Endometrial microvascular endothelial cells (primary cell): ENCODE results near the gene ALX3. TPM values are rescaled to one million over a fixed set of nuclear protein-coding genes. Genes with fewer than 3 reads are reported as not detected.

ENCODE experiments used
- in situ Hi-C: cut with HindIII; loops from 2 replicates; pipeline ENCODE4 v1.10.0; 2017; ENCODE audit warnings: low sequenced_read_pairs, low pct_unique_long_range_greater_than_20kb; ENCODE audit errors: inconsistent ontology term
- total RNA-seq: library from RNA; depleted of rRNA; stranded (reverse); fragments of >200 nt; gene quantifications from one replicate; pipeline ENCODE4 v1.2.3, GENCODE V29; 2015; ENCODE audit errors: inconsistent ontology term

The ALX3 gene
- not detected for total RNA-seq

- in situ Hi-C loops: no loop called here
These were observed at the start of gene ALX3 for GRCh38 chr1:110070671-110071242. Gene ALX3, minus strand, starts transcription at chr1:110070672. Its CDS starts 60 bp downstream, at chr1:110070612.

- in situ Hi-C loops: no loop called here
These were observed 49.4 kb upstream of the ALX3 start for GRCh38 chr1:110119843-110120242.

GRCh38 chr1:110118636-110119396, 48.3 kb upstream of the ALX3 start:
- in situ Hi-C loops: no loop called here

GRCh38 chr1:110114784-110115183, 44.3 kb upstream of the ALX3 start:
- in situ Hi-C loops: no loop called here

- in situ Hi-C loops: no loop called here
These were observed 43.7 kb upstream of the ALX3 start for GRCh38 chr1:110114173-110114572.

GRCh38 chr1:110113551-110113950, 43.1 kb upstream of the ALX3 start:
- in situ Hi-C loops: no loop called here

- in situ Hi-C loops: no loop called here
These were observed 42.2 kb upstream of the ALX3 start for GRCh38 chr1:110112656-110113055.

GRCh38 chr1:110112143-110112542, 41.7 kb upstream of the ALX3 start, which contains the start of gene UBL4B:
Gene UBL4B, plus strand, starts transcription at chr1:110112443. Its CDS starts 92 bp downstream, at chr1:110112535.
- in situ Hi-C loops: no loop called here

- in situ Hi-C loops: no loop called here
These were observed 40.6 kb upstream of the ALX3 start for GRCh38 chr1:110111081-110111480.

- in situ Hi-C loops: no loop called here
These were observed 37.5 kb upstream of the ALX3 start for GRCh38 chr1:110107867-110108469.

- in situ Hi-C loops: no loop called here
These were observed 35.8 kb upstream of the ALX3 start for GRCh38 chr1:110106013-110106941.

GRCh38 chr1:110102081-110102480, 31.6 kb upstream of the ALX3 start:
- in situ Hi-C loops: no loop called here

- in situ Hi-C loops: no loop called here
These were observed 29.9 kb upstream of the ALX3 start for GRCh38 chr1:110100335-110100734.

GRCh38 chr1:110098222-110099026, 28.0 kb upstream of the ALX3 start:
- in situ Hi-C loops: no loop called here

GRCh38 chr1:110097507-110098221, 27.2 kb upstream of the ALX3 start:
- in situ Hi-C loops: no loop called here

- in situ Hi-C loops: no loop called here
These were observed 24.6 kb upstream of the ALX3 start for GRCh38 chr1:110094931-110095654.

GRCh38 chr1:110092991-110093390, 22.5 kb upstream of the ALX3 start:
- in situ Hi-C loops: no loop called here
